Measurements from ENCODE around the gene ING2. TPM values are rescaled to one million over a fixed set of nuclear protein-coding genes. Genes with fewer than 3 reads are reported as not detected.

The ING2 gene
- total and polyA plus RNA-seq, 8 donors, result 9.3 to 29.4 (median 24.1) TPM

DNA sequence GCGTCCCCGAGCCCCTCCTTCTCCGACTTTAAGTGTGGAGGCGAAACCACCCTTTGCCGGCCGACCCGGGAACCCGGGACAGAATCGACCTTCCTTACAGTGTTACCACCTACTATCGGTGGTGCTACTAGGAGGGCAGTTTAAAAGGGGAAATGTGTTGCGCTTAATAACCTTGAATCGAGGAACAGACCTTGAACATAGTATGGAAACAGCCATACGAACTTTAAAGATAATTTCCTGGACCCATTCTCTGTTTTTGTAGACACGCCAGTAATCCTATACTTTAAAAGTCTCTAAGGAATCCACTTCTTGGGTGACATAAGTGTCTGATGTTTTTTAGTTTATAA lies 1.5 kb downstream of the ING2 start:
- intact Hi-C loops (cut with DNase I), result no loop called here
- no peak for ATAC-seq

GRCh38 chr4:183507925-183508696 lies 3.3 kb downstream of the ING2 start:
- no peak for ATAC-seq
- peaks cover 0 to 25% of the 10 kb centered on the region in 2 donors for H3K4me1 ChIP-seq
- H3K27me3 ChIP-seq, result no peaks in the 10 kb centered on the region
- peak in 1 of 4 donors; percentile 27 for DNase-seq
- no peaks in the 10 kb centered on the region for H3K9me3 ChIP-seq
- H3K36me3 ChIP-seq, result peaks cover 0 to 9% of the 10 kb centered on the region in 2 donors
- TF ChIP-seq, protein P1, sequence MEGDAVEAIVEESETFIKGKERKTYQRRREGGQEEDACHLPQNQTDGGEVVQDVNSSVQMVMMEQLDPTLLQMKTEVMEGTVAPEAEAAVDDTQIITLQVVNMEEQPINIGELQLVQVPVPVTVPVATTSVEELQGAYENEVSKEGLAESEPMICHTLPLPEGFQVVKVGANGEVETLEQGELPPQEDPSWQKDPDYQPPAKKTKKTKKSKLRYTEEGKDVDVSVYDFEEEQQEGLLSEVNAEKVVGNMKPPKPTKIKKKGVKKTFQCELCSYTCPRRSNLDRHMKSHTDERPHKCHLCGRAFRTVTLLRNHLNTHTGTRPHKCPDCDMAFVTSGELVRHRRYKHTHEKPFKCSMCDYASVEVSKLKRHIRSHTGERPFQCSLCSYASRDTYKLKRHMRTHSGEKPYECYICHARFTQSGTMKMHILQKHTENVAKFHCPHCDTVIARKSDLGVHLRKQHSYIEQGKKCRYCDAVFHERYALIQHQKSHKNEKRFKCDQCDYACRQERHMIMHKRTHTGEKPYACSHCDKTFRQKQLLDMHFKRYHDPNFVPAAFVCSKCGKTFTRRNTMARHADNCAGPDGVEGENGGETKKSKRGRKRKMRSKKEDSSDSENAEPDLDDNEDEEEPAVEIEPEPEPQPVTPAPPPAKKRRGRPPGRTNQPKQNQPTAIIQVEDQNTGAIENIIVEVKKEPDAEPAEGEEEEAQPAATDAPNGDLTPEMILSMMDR (IDR thresholded peaks at IDR 0.05), result no peak
- no peak overlapping the region for H3K27ac ChIP-seq
- H3K4me3 ChIP-seq, result no peak overlapping the region
- intact Hi-C loops (cut with DNase I), result no loop called here

More for the DNA sequence above, 1.5 kb downstream of the ING2 start:
- Histone ChIP-seq H3K27me3 (no peaks in the 10 kb centered on the region), H3K4me1 (peaks cover 0 to 31% of the 10 kb centered on the region in 2 donors), H3K27ac (peak overlapping the region; percentile 95 to 97), H3K4me3 (peak overlapping the region; percentile 98 to 99), H3K36me3 (peaks cover 0 to 9% of the 10 kb centered on the region in 2 donors), H3K9me3 (no peaks in the 10 kb centered on the region)
- TF ChIP-seq, protein P1 (IDR thresholded peaks at IDR 0.05), result no peak
- DNase-seq, result no peak

DNA sequence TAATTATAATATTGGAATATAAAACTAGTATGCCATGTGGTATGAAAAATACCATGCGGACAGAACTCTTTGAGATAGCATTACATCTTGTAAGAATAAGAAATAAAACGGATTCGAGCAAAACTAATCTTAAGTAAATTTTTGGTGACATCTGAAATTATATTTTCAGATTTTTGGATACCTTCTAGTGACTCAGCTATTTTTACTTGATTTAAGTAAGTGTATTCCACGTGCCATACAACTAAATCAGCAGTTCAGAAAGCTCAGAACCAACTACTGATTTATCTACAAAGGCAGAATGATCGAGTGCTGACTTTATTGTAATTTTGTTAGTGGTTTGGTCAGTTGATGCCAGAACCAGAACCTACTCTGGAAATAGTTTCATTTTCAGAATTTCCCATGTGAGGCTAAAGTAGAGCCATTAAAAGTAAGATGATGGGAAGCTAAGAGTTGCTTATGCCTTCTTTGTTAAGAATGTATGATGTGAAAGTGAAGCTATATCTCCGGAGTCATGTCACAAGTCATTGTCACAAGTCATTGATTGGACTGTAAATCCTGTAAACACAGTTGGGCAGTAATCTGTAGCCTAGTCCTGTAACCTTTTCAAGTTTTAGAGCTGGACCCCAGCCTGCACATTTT lies 4.0 kb downstream of the ING2 start:
- Histone ChIP-seq H3K4me3 (no peak overlapping the region), H3K9me3 (no peaks in the 10 kb centered on the region), H3K4me1 (peaks cover 0 to 18% of the 10 kb centered on the region in 2 donors), H3K27ac (no peak overlapping the region), H3K27me3 (no peaks in the 10 kb centered on the region), H3K36me3 (peaks cover 0 to 9% of the 10 kb centered on the region in 2 donors)
- TF ChIP-seq, protein P1 (IDR thresholded peaks at IDR 0.05), result no peak
- intact Hi-C loops (cut with DNase I), result no loop called here
- DNase-seq (no peak), ATAC-seq (no peak)

GRCh38 chr4:183515411-183515810 lies 10.6 kb downstream of the ING2 start:
- no peaks in the 10 kb centered on the region for H3K9me3 ChIP-seq
- no peak overlapping the region for H3K27ac ChIP-seq
- DNase-seq, result no peak
- H3K36me3 ChIP-seq, result peaks cover 0 to 8% of the 10 kb centered on the region in 2 donors
- no peaks in the 10 kb centered on the region for H3K27me3 ChIP-seq
- H3K4me1 ChIP-seq, result no peaks in the 10 kb centered on the region
- intact Hi-C loops (cut with DNase I), result no loop called here
- no peak overlapping the region for H3K4me3 ChIP-seq
- ATAC-seq, result no peak
- TF ChIP-seq, protein P1 (IDR thresholded peaks at IDR 0.05), result no peak

- H3K36me3 ChIP-seq, result no peaks in the 10 kb centered on the region
- no peaks in the 10 kb centered on the region for H3K4me1 ChIP-seq
- peaks cover 0 to 2% of the 10 kb centered on the region in 2 donors for H3K27me3 ChIP-seq
- no peak overlapping the region for H3K27ac ChIP-seq
- H3K4me3 ChIP-seq, result no peak overlapping the region
- no peaks in the 10 kb centered on the region for H3K9me3 ChIP-seq
- no peak for ATAC-seq
- no peak for DNase-seq
- TF ChIP-seq, protein P1 (IDR thresholded peaks at IDR 0.05), result no peak
- intact Hi-C loops (cut with DNase I), result no loop called here
These were observed 12.3 kb downstream of the ING2 start for GRCh38 chr4:183517194-183517593.

Data from left lung (tissue), 10 donors.